DOHH2 (cell line): ENCODE data around the gene AP1M2.

ENCODE experiments used
- EZH2phosphoT487 ChIP-seq: fragments of 200-600 bp; sonication (generic); IDR thresholded peaks from 2 replicates; pipeline ENCODE4 v1.6.1; 2017; ENCODE audit warnings: borderline replicate concordance, mild to moderate bottlenecking, antibody characterized with exemption, low read length, moderate library complexity, mixed read lengths
- TF ChIP-seq, protein P1 (sequence below): fragments of 200-600 bp; sonication (generic); IDR thresholded peaks from one replicate; pipeline ENCODE4 v1.5.1; 2014; ENCODE audit warnings: antibody characterized with exemption, mild to moderate bottlenecking, low read depth, low read length; ENCODE audit not compliant: poor library complexity, severe bottlenecking

DNA sequence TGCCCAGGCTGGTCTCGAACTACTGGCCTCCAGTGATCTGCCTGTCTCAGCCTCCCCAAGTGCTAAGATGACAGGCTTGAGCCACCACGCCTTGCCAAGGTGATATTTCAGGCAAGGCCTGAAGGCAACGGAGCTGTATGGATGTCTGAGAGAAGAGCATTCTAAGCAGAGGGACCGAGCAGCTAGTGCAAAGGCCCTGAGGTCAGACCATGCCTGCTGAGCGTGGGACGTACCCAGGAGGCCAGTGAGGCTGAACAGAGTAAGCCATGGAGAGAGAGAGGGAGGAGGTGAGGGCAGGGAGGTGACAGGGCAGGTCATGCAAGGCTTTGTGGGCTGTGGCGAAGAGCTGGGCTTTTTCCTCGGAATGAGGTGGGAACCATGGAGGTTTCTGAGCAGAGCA, 34.9 kb upstream of the AP1M2 start:
- TF ChIP-seq, protein P1, sequence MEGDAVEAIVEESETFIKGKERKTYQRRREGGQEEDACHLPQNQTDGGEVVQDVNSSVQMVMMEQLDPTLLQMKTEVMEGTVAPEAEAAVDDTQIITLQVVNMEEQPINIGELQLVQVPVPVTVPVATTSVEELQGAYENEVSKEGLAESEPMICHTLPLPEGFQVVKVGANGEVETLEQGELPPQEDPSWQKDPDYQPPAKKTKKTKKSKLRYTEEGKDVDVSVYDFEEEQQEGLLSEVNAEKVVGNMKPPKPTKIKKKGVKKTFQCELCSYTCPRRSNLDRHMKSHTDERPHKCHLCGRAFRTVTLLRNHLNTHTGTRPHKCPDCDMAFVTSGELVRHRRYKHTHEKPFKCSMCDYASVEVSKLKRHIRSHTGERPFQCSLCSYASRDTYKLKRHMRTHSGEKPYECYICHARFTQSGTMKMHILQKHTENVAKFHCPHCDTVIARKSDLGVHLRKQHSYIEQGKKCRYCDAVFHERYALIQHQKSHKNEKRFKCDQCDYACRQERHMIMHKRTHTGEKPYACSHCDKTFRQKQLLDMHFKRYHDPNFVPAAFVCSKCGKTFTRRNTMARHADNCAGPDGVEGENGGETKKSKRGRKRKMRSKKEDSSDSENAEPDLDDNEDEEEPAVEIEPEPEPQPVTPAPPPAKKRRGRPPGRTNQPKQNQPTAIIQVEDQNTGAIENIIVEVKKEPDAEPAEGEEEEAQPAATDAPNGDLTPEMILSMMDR = no peak
- no peak for TF ChIP-seq EZH2phosphoT487
